Activated naive CD8-positive, alpha-beta T cell treated with anti-CD3 and anti-CD28 coated beads, Interleukin-2, amount 10 ng/mL, durations not matched to agents 7 days and 5 days (primary cell): ENCODE results near the gene MRO. TPM values are rescaled to one million over a fixed set of nuclear protein-coding genes. Genes with fewer than 3 reads are reported as not detected.

ENCODE experiments used
- ATAC-seq: fragments of 150-1000 bp; cut with Tn5 transposase; one replicate; pipeline ENCODE4 v1.10.0; 2021; ENCODE audit warnings: low read depth, moderate library complexity
- POLR2A ChIA-PET: fragments of 350-600 bp; sonication (Branson Sonifier 250); formaldehyde crosslinking; loops from one replicate; lab custom pipeline; 2021; ENCODE audit warnings: antibody characterized with exemption; lab: Charles Lee
- DNase-seq: peaks from one replicate; pipeline ENCODE4 v3.0.0; 2021
- H3K27ac Mint-ChIP-seq: one replicate; pipeline ENCODE4 v1.8.0; 2022; ENCODE audit warnings: mild to moderate bottlenecking, mixed read lengths
- H3K27me3 Mint-ChIP-seq: one replicate; pipeline ENCODE4 v1.8.0; 2022; ENCODE audit warnings: mild to moderate bottlenecking, moderate library complexity, mixed read lengths
- H3K36me3 Mint-ChIP-seq: one replicate; pipeline ENCODE4 v1.8.0; 2021; ENCODE audit warnings: mild to moderate bottlenecking, mixed read lengths
- H3K4me1 Mint-ChIP-seq: one replicate; pipeline ENCODE4 v1.8.0; 2021; ENCODE audit warnings: mixed read lengths
- H3K4me3 Mint-ChIP-seq: one replicate; pipeline ENCODE4 v1.8.0; 2022; ENCODE audit warnings: mild to moderate bottlenecking, moderate library complexity, mixed read lengths
- H3K9me3 Mint-ChIP-seq: one replicate; pipeline ENCODE4 v1.8.0; 2021; ENCODE audit warnings: mixed read lengths
- total RNA-seq, 2 experiments: library from RNA; stranded (reverse); gene quantifications; one replicate each; pipeline ENCODE4 v1.2.3, GENCODE V29; 2021

The MRO gene
- total RNA-seq, 2 experiments from 2014 or later: not detected

- POLR2A ChIA-PET: no interaction called here
- H3K27me3 Mint-ChIP-seq: peaks cover 4% of the 10 kb centered on the region
- ATAC-seq (no peak), DNase-seq (no peak)
- no peak overlapping the region for H3K4me3 Mint-ChIP-seq
- no peaks in the 10 kb centered on the region for H3K4me1 Mint-ChIP-seq
- no peaks in the 10 kb centered on the region for H3K9me3 Mint-ChIP-seq
- H3K36me3 Mint-ChIP-seq: no peaks in the 10 kb centered on the region
- H3K27ac Mint-ChIP-seq: no peak overlapping the region
These were observed 2.9 kb upstream of the MRO start for GRCh38 chr18:50822756-50823155.

GRCh38 chr18:50820901-50821520 is 1.2 kb upstream of the MRO start:
- DNase-seq (no peak), ATAC-seq (no peak)
- Mint-ChIP-seq H3K9me3 (no peaks in the 10 kb centered on the region), H3K27me3 (peaks cover 9% of the 10 kb centered on the region), H3K4me3 (no peak overlapping the region), H3K36me3 (no peaks in the 10 kb centered on the region), H3K4me1 (no peaks in the 10 kb centered on the region), H3K27ac (no peak overlapping the region)
- POLR2A ChIA-PET: interaction anchor here (1.2 to 2.4 kb wide), 3 partner anchors 57 to 230 kb away, joined by 4 to 12 read pairs (median 4); partner anchors contain the start of gene ME2

GRCh38 chr18:50819027-50819727 is 639 bp downstream of the MRO start:
- no peaks in the 10 kb centered on the region for H3K4me1 Mint-ChIP-seq
- peaks cover 14% of the 10 kb centered on the region for H3K27me3 Mint-ChIP-seq
- DNase-seq: no peak
- H3K4me3 Mint-ChIP-seq: no peak overlapping the region
- no peaks in the 10 kb centered on the region for H3K9me3 Mint-ChIP-seq
- H3K27ac Mint-ChIP-seq: no peak overlapping the region
- POLR2A ChIA-PET: interaction anchor here (2.4 kb wide), 1 partner anchor 59 kb away, joined by 12 read pairs; the partner anchor contains the start of gene ME2
- ATAC-seq: no peak
- no peaks in the 10 kb centered on the region for H3K36me3 Mint-ChIP-seq

- Mint-ChIP-seq H3K4me1 (no peaks in the 10 kb centered on the region), H3K36me3 (no peaks in the 10 kb centered on the region), H3K27ac (no peak overlapping the region), H3K27me3 (peaks cover 14% of the 10 kb centered on the region), H3K9me3 (no peaks in the 10 kb centered on the region), H3K4me3 (no peak overlapping the region)
- ATAC-seq (no peak), DNase-seq (no peak)
- POLR2A ChIA-PET: no interaction called here
These were observed 3.2 kb downstream of the MRO start for GRCh38 chr18:50816419-50817166.

GRCh38 chr18:50814395-50814794 is 5.4 kb downstream of the MRO start:
- Mint-ChIP-seq H3K36me3 (no peaks in the 10 kb centered on the region), H3K27me3 (peaks cover 17% of the 10 kb centered on the region), H3K27ac (no peak overlapping the region), H3K9me3 (no peaks in the 10 kb centered on the region), H3K4me1 (no peaks in the 10 kb centered on the region), H3K4me3 (no peak overlapping the region)
- ATAC-seq (no peak), DNase-seq (no peak)
- POLR2A ChIA-PET: no interaction called here

- ATAC-seq (no peak), DNase-seq (no peak)
- Mint-ChIP-seq H3K27me3 (peaks cover 13% of the 10 kb centered on the region), H3K4me3 (no peak overlapping the region), H3K36me3 (no peaks in the 10 kb centered on the region), H3K27ac (no peak overlapping the region), H3K9me3 (no peaks in the 10 kb centered on the region), H3K4me1 (no peaks in the 10 kb centered on the region)
- POLR2A ChIA-PET: no interaction called here
These were observed 6.5 kb downstream of the MRO start for GRCh38 chr18:50813353-50813752.

- H3K4me3 Mint-ChIP-seq: no peak overlapping the region
- H3K36me3 Mint-ChIP-seq: no peaks in the 10 kb centered on the region
- H3K27ac Mint-ChIP-seq: no peak overlapping the region
- DNase-seq (no peak), ATAC-seq (no peak)
- POLR2A ChIA-PET: no interaction called here
- no peaks in the 10 kb centered on the region for H3K4me1 Mint-ChIP-seq
- no peaks in the 10 kb centered on the region for H3K9me3 Mint-ChIP-seq
- peaks cover 13% of the 10 kb centered on the region for H3K27me3 Mint-ChIP-seq
These were observed 7.0 kb downstream of the MRO start for GRCh38 chr18:50812834-50813233.

GRCh38 chr18:50807176-50807575 is 12.6 kb downstream of the MRO start:
- Mint-ChIP-seq H3K9me3 (no peaks in the 10 kb centered on the region), H3K36me3 (no peaks in the 10 kb centered on the region), H3K27me3 (peaks cover 7% of the 10 kb centered on the region), H3K4me1 (peaks cover 3% of the 10 kb centered on the region), H3K27ac (no peak overlapping the region), H3K4me3 (no peak overlapping the region)
- ATAC-seq: no peak
- POLR2A ChIA-PET: no interaction called here
- no peak for DNase-seq

GRCh38 chr18:50806208-50806616 is 13.6 kb downstream of the MRO start:
- ATAC-seq: no peak

GRCh38 chr18:50805732-50806131 is 14.1 kb downstream of the MRO start:
- Mint-ChIP-seq H3K27ac (no peak overlapping the region), H3K4me3 (no peak overlapping the region), H3K27me3 (peaks cover 7% of the 10 kb centered on the region), H3K4me1 (peaks cover 3% of the 10 kb centered on the region), H3K36me3 (no peaks in the 10 kb centered on the region), H3K9me3 (no peaks in the 10 kb centered on the region)
- ATAC-seq (no peak), DNase-seq (no peak)
- POLR2A ChIA-PET: no interaction called here

More at GRCh38 chr18:50806208-50806616, 13.6 kb downstream of the MRO start:
- H3K27me3 Mint-ChIP-seq: peaks cover 9% of the 10 kb centered on the region
- H3K4me1 Mint-ChIP-seq: peaks cover 3% of the 10 kb centered on the region
- no peaks in the 10 kb centered on the region for H3K36me3 Mint-ChIP-seq
- POLR2A ChIA-PET: no interaction called here
- H3K9me3 Mint-ChIP-seq: no peaks in the 10 kb centered on the region
- no peak overlapping the region for H3K27ac Mint-ChIP-seq
- DNase-seq: no peak
- H3K4me3 Mint-ChIP-seq: no peak overlapping the region

- H3K27me3 Mint-ChIP-seq: peaks cover 11% of the 10 kb centered on the region
- H3K36me3 Mint-ChIP-seq: no peaks in the 10 kb centered on the region
- no peak for DNase-seq
- H3K27ac Mint-ChIP-seq: no peak overlapping the region
- peaks cover 3% of the 10 kb centered on the region for H3K4me1 Mint-ChIP-seq
- POLR2A ChIA-PET: interaction anchor here (0.6 kb wide), 1 partner anchor 11 kb away, joined by 3 read pairs; no protein-coding TSS in a partner anchor
- H3K9me3 Mint-ChIP-seq: no peaks in the 10 kb centered on the region
- no peak for ATAC-seq
- no peak overlapping the region for H3K4me3 Mint-ChIP-seq
These were observed 16.2 kb downstream of the MRO start for GRCh38 chr18:50803592-50803991.

- H3K36me3 Mint-ChIP-seq: no peaks in the 10 kb centered on the region
- H3K9me3 Mint-ChIP-seq: no peaks in the 10 kb centered on the region
- ATAC-seq (no peak), DNase-seq (no peak)
- peaks cover 2% of the 10 kb centered on the region for H3K4me1 Mint-ChIP-seq
- POLR2A ChIA-PET: no interaction called here
- H3K4me3 Mint-ChIP-seq: no peak overlapping the region
- H3K27me3 Mint-ChIP-seq: peaks cover 19% of the 10 kb centered on the region
- no peak overlapping the region for H3K27ac Mint-ChIP-seq
These were observed 17.7 kb downstream of the MRO start for GRCh38 chr18:50802141-50802540.

- Mint-ChIP-seq H3K27ac (no peak overlapping the region), H3K4me3 (no peak overlapping the region), H3K4me1 (no peaks in the 10 kb centered on the region), H3K36me3 (no peaks in the 10 kb centered on the region), H3K9me3 (no peaks in the 10 kb centered on the region), H3K27me3 (peaks cover 40% of the 10 kb centered on the region)
- no peak for ATAC-seq
- POLR2A ChIA-PET: no interaction called here
- DNase-seq: no peak
These were observed 22.7 kb downstream of the MRO start for GRCh38 chr18:50797142-50797541.
